HepG2 (cell line): Measurements from ENCODE around the gene METTL15. TPM values are rescaled to one million over a fixed set of nuclear protein-coding genes. Genes with fewer than 3 reads are reported as not detected.
A peak's percentile ranks its signal among the peaks of the same experiment; 100 is the strongest.

Experiments
- ARNT2 ChIP-seq: sonication (generic); formaldehyde crosslinking; IDR thresholded peaks from 2 replicates; pipeline ENCODE4 v1.8.0; 2022; ENCODE audit warnings: mild to moderate bottlenecking, low read depth, missing genetic modification reagents, moderate library complexity
- CENPT ChIP-seq: sonication (generic); formaldehyde crosslinking; IDR thresholded peaks from 2 replicates; pipeline ENCODE4 v1.8.0; 2022; ENCODE audit warnings: low read depth, mild to moderate bottlenecking, moderate library complexity, missing genetic modification reagents
- CREB3 ChIP-seq: sonication (generic); formaldehyde crosslinking; IDR thresholded peaks from 2 replicates; pipeline ENCODE4 v1.5.0; 2020; ENCODE audit warnings: missing genetic modification reagents
- GZF1 ChIP-seq: sonication (generic); formaldehyde crosslinking; IDR thresholded peaks from 2 replicates; pipeline ENCODE4 v1.5.1; 2020; ENCODE audit warnings: mild to moderate bottlenecking, missing genetic modification reagents
- HES4 ChIP-seq: sonication (generic); formaldehyde crosslinking; IDR thresholded peaks from 2 replicates; pipeline ENCODE4 v1.9.0; 2021; ENCODE audit warnings: mild to moderate bottlenecking, missing genetic modification reagents, borderline replicate concordance
- MAFF ChIP-seq: IDR thresholded peaks from 2 replicates; pipeline ENCODE4 v1.6.1; 2011; ENCODE audit warnings: low read depth, low read length, improper control_type of control experiment
- NAIF1 ChIP-seq: sonication (generic); formaldehyde crosslinking; IDR thresholded peaks from 2 replicates; pipeline ENCODE4 v1.5.0; 2020; ENCODE audit warnings: mild to moderate bottlenecking, missing genetic modification reagents, borderline replicate concordance
- NFYB ChIP-seq: sonication (generic); formaldehyde crosslinking; IDR thresholded peaks from 2 replicates; pipeline ENCODE4 v1.4.0; 2020; ENCODE audit warnings: missing genetic modification reagents
- POLR2AphosphoS2 ChIP-seq: IDR thresholded peaks from 2 replicates; pipeline ENCODE4 v1.6.1; 2011; ENCODE audit warnings: low read depth, low read length, improper control_type of control experiment
- RARG ChIP-seq: sonication (generic); formaldehyde crosslinking; IDR thresholded peaks from 2 replicates; pipeline ENCODE4 v1.4.0; 2020; ENCODE audit warnings: low read depth, mild to moderate bottlenecking, missing genetic modification reagents
- SKI ChIP-seq: fragments of 450-650 bp; IDR thresholded peaks from one replicate; pipeline ENCODE4 v1.6.1; 2018; ENCODE audit warnings: mild to moderate bottlenecking; ENCODE audit not compliant: partially characterized antibody
- SP4 ChIP-seq: sonication (generic); formaldehyde crosslinking; IDR thresholded peaks from 2 replicates; pipeline ENCODE4 v1.8.1; 2023; ENCODE audit warnings: mild to moderate bottlenecking, missing genetic modification reagents
- TBP ChIP-seq: sonication (generic); formaldehyde crosslinking; IDR thresholded peaks from 2 replicates; pipeline ENCODE4 v1.5.0; 2020; ENCODE audit warnings: missing genetic modification reagents
- TRAFD1 ChIP-seq: sonication (generic); formaldehyde crosslinking; IDR thresholded peaks from 2 replicates; pipeline ENCODE4 v1.5.1; 2020; ENCODE audit warnings: missing genetic modification reagents, mild to moderate bottlenecking, borderline replicate concordance
- ZBTB43 ChIP-seq: sonication (generic); formaldehyde crosslinking; conservative IDR thresholded peaks from 2 replicates; pipeline ENCODE4 v1.4.0; 2020; ENCODE audit warnings: missing genetic modification reagents
- ZBTB7A ChIP-seq: sonication (generic); formaldehyde crosslinking; IDR thresholded peaks from 2 replicates; pipeline ENCODE4 v1.8.0; 2022; ENCODE audit warnings: mild to moderate bottlenecking, missing genetic modification reagents
- ZFP91 ChIP-seq: sonication (generic); formaldehyde crosslinking; IDR thresholded peaks from 2 replicates; pipeline ENCODE4 v1.9.0; 2022; ENCODE audit warnings: missing genetic modification reagents, mild to moderate bottlenecking, borderline replicate concordance
- ZGPAT ChIP-seq: IDR thresholded peaks from 2 replicates; pipeline ENCODE4 v1.6.1; 2016; ENCODE audit warnings: mild to moderate bottlenecking
- ZNF138 ChIP-seq: sonication (generic); formaldehyde crosslinking; IDR thresholded peaks from 2 replicates; pipeline ENCODE4 v1.5.0; 2020; ENCODE audit warnings: mild to moderate bottlenecking, low read depth, missing genetic modification reagents
- ZNF160 ChIP-seq: sonication (generic); formaldehyde crosslinking; IDR thresholded peaks from 2 replicates; pipeline ENCODE4 v1.8.0; 2022; ENCODE audit warnings: mild to moderate bottlenecking, inconsistent platforms, missing genetic modification reagents
- ZNF33B ChIP-seq: sonication (generic); formaldehyde crosslinking; IDR thresholded peaks from 2 replicates; pipeline ENCODE4 v1.5.1; 2020; ENCODE audit warnings: mild to moderate bottlenecking, missing genetic modification reagents
- ZNF773 ChIP-seq: sonication (generic); formaldehyde crosslinking; IDR thresholded peaks from 2 replicates; pipeline ENCODE4 v1.4.0; 2020; ENCODE audit warnings: missing genetic modification reagents, borderline replicate concordance
- ZSCAN31 ChIP-seq: sonication (generic); formaldehyde crosslinking; IDR thresholded peaks from 2 replicates; pipeline ENCODE4 v1.5.0; 2020; ENCODE audit warnings: low read depth, mild to moderate bottlenecking, missing genetic modification reagents
- polyA plus RNA-seq, 8 experiments: library from polyadenylated mRNA; depleted of rRNA in 3 of 8; stranded (reverse) in 7 of 8; unstranded in 1 of 8; fragments of >200 nt; fragmentation: Illumina TruSeq in 4 of 8; extraction: Trizol in 4 of 8; gene quantifications; 2 replicates each; pipeline versions ENCODE4 v1.2.1 to v1.2.3, GENCODE V29; 2011 to 2016; ENCODE audit warnings: low read depth in 4 of 8, missing spikeins in 1 of 8, mixed read lengths in 1 of 8; ENCODE audit not compliant: insufficient read depth in 1 of 8
- total RNA-seq, 5 experiments: library from RNA; depleted of rRNA; stranded (reverse); fragments of >200 nt; fragmentation: Illumina TruSeq; extraction: Trizol; gene quantifications; 2 replicates each; pipeline ENCODE4 v1.2.3, GENCODE V29; 2016; ENCODE audit warnings: low read depth in 1 of 5

METTL15 gene
- total and polyA plus RNA-seq, 2 of the 13 experiments (the other 11 are each of a cell fraction or from before 2014, with no cell fraction given) = 6.5 to 14.0 TPM

GRCh38 chr11:28107750-28108618 lies at the start of gene METTL15, which contains the start of gene KIF18A (continued):
- no peak for TF ChIP-seq POLR2AphosphoS2
- TF ChIP-seq CREB3 = 0 out of 2 replicates have a peak, but pooled peaks have one; percentile 76
- TF ChIP-seq MAFF = no peak
- TF ChIP-seq SKI = no peak
- peak; percentile 68 for TF ChIP-seq SP4 (CRISPR knock-in tag)
- no peak for TF ChIP-seq ZNF160 (CRISPR knock-in tag)
- no peak for TF ChIP-seq HES4 (CRISPR knock-in tag)
- peak; percentile 37; the same call in 1 of the 2 replicates for TF ChIP-seq ZBTB43
- TF ChIP-seq GZF1 (CRISPR knock-in tag) = no peak
- TF ChIP-seq ZBTB7A (CRISPR knock-in tag) = no peak
- TF ChIP-seq ARNT2 (CRISPR knock-in tag) = peak; percentile 87
- TF ChIP-seq ZFP91 (CRISPR knock-in tag) = peak; percentile 57; the same call in 1 of the 2 replicates
- TF ChIP-seq ZNF33B = peak; percentile 67; the same call in 1 of the 2 replicates
- TF ChIP-seq ZSCAN31 (CRISPR knock-in tag) = peak; percentile 64
- peak; percentile 78 for TF ChIP-seq ZGPAT (CRISPR knock-in tag)
- TF ChIP-seq TRAFD1 = no peak
- no peak for TF ChIP-seq NAIF1
- TF ChIP-seq RARG (CRISPR knock-in tag) = no peak
- TF ChIP-seq NFYB = peak; percentile 90
- no peak for TF ChIP-seq CENPT (CRISPR knock-in tag)
- TF ChIP-seq ZNF773 (CRISPR knock-in tag) = no peak
- no peak for TF ChIP-seq TBP
- 0 out of 2 replicates have a peak, but pooled peaks have one; percentile 62 for TF ChIP-seq ZNF138 (CRISPR knock-in tag)
